ENCODE data around the gene TTC9C. TPM values are rescaled to one million over a fixed set of nuclear protein-coding genes. Genes with fewer than 3 reads are reported as not detected.

Gene TTC9C
- total and polyA plus RNA-seq, 2 of the 8 experiments (the other 6 are each of a cell fraction or from before 2014, with no cell fraction given) = 25.4 to 34.1 TPM

DNA sequence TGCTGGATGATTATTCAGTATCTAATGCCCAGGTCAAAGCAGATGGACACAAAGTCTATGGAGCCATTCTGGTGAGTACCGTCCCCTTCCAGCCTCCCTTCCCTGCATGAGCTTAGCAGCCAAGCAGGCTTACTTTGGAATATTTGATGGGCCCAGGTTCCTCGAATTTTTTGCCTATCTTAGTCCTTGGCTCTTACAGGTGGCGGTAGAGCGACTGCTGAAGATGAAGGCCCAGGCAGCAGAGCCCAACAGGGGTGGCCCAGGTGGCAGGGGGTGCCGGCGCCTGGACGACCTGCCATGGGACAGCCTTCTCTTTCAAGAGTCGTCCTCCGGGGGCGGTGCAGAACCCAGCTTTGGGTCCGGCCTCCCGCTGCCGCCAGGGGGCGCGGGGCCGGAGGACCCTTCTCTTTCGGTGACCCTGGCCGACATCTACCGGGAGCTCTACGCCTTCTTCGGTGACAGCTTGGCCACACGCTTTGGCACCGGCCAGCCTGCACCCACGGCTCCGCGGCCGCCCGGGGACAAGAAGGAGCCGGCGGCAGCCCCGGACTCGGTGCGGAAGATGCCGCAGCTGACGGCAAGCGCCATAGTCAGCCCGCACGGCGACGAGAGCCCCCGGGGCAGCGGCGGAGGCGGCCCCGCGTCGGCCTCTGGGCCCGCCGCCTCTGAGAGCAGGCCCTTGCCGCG is 58.2 kb downstream of the TTC9C start (continued):
- TF ChIP-seq EZH2 (IDR thresholded peaks at IDR 0.05; ENCODE audit: low read depth, low read length, severe bottlenecking) (no peak), BACH1 (IDR thresholded peaks at IDR 0.05; ENCODE audit: low read length) (no peak), RXRA (IDR thresholded peaks at IDR 0.05; ENCODE audit: insufficient read depth, low read depth, low read length) (no peak), HDAC6 (IDR thresholded peaks at IDR 0.05; ENCODE audit: low read depth, low read length) (no peak), NANOG (IDR thresholded peaks at IDR 0.05; ENCODE audit: insufficient read depth, low read depth, low read length, poor library complexity, severe bottlenecking) (no peak), CEBPB (IDR thresholded peaks at IDR 0.05; ENCODE audit: low read depth, low read length) (no peak; the same call in 1 of the 2 replicates), NRF1 (IDR thresholded peaks at IDR 0.05; ENCODE audit: low read depth, low read length) (no peak), CHD1 (IDR thresholded peaks at IDR 0.05; ENCODE audit: low read depth, low read length) (no peak), CBX5 (IDR thresholded peaks at IDR 0.05; ENCODE audit: low read depth, low read length) (no peak), RNF2 (IDR thresholded peaks at IDR 0.05; ENCODE audit: borderline replicate concordance, low read depth, low read length, missing control alignments, poor library complexity, severe bottlenecking) (no peak)
- TF ChIP-seq, protein P1, sequence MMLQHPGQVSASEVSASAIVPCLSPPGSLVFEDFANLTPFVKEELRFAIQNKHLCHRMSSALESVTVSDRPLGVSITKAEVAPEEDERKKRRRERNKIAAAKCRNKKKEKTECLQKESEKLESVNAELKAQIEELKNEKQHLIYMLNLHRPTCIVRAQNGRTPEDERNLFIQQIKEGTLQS (IDR thresholded peaks at IDR 0.05; ENCODE audit: insufficient read depth, low read depth, low read length) = 0 out of 2 replicates have a peak, but pooled peaks have one; percentile 52
- TF ChIP-seq, protein P2, sequence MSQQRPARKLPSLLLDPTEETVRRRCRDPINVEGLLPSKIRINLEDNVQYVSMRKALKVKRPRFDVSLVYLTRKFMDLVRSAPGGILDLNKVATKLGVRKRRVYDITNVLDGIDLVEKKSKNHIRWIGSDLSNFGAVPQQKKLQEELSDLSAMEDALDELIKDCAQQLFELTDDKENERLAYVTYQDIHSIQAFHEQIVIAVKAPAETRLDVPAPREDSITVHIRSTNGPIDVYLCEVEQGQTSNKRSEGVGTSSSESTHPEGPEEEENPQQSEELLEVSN (IDR thresholded peaks at IDR 0.05) = 0 out of 2 replicates have a peak, but pooled peaks have one; percentile 10
- TF ChIP-seq, protein P3, sequence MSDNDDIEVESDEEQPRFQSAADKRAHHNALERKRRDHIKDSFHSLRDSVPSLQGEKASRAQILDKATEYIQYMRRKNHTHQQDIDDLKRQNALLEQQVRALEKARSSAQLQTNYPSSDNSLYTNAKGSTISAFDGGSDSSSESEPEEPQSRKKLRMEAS (IDR thresholded peaks at IDR 0.05) = peak; percentile 61

All from H1 (cell line).